ENCODE measurements around the gene LRIG3. TPM values are rescaled to one million over a fixed set of nuclear protein-coding genes. Genes with fewer than 3 reads are reported as not detected.
A peak's percentile ranks its signal among the peaks of the same experiment; 100 is the strongest.

Gene LRIG3
- total and polyA plus RNA-seq, 8 donors: 26.8 to 61.1 (median 40.6) TPM

- TF ChIP-seq CTCF (IDR thresholded peaks at IDR 0.05): no peak
- DNase-seq (peak in 1 of 4 donors; percentile 32), ATAC-seq (no peak)
- H3K36me3 ChIP-seq: peaks cover 0 to 37% of the 10 kb centered on the region in 2 donors
- H3K27ac ChIP-seq: peak overlapping the region in 1 of 2 donors; percentile 4
- H3K4me3 ChIP-seq: no peak overlapping the region
- intact Hi-C loops (cut with DNase I): no loop called here
- H3K27me3 ChIP-seq: no peaks in the 10 kb centered on the region
- H3K9me3 ChIP-seq: no peaks in the 10 kb centered on the region
- no peaks in the 10 kb centered on the region for H3K4me1 ChIP-seq
Measured at GRCh38 chr12:58887068-58887467, 33.2 kb downstream of the LRIG3 start.

- no peak for ATAC-seq
- Histone ChIP-seq H3K36me3 (peaks cover 0 to 37% of the 10 kb centered on the region in 2 donors), H3K27ac (no peak overlapping the region), H3K27me3 (no peaks in the 10 kb centered on the region), H3K4me1 (no peaks in the 10 kb centered on the region), H3K4me3 (no peak overlapping the region), H3K9me3 (no peaks in the 10 kb centered on the region)
- no peak for TF ChIP-seq CTCF (IDR thresholded peaks at IDR 0.05)
- no peak for DNase-seq
- intact Hi-C loops (cut with DNase I): no loop called here
Measured at GRCh38 chr12:58886474-58886873, 33.8 kb downstream of the LRIG3 start.

GRCh38 chr12:58884916-58885315 is 35.4 kb downstream of the LRIG3 start:
- Histone ChIP-seq H3K36me3 (peaks cover 0 to 43% of the 10 kb centered on the region in 2 donors), H3K27me3 (no peaks in the 10 kb centered on the region), H3K9me3 (no peaks in the 10 kb centered on the region), H3K27ac (no peak overlapping the region), H3K4me3 (no peak overlapping the region), H3K4me1 (no peaks in the 10 kb centered on the region)
- DNase-seq (no peak), ATAC-seq (no peak)
- TF ChIP-seq CTCF (IDR thresholded peaks at IDR 0.05): no peak
- intact Hi-C loops (cut with DNase I): no loop called here

- Histone ChIP-seq H3K36me3 (peaks cover 0 to 45% of the 10 kb centered on the region in 2 donors), H3K4me1 (no peaks in the 10 kb centered on the region), H3K9me3 (no peaks in the 10 kb centered on the region), H3K4me3 (no peak overlapping the region), H3K27ac (no peak overlapping the region), H3K27me3 (no peaks in the 10 kb centered on the region)
- no peak for DNase-seq
- no peak for ATAC-seq
- no peak for TF ChIP-seq CTCF (IDR thresholded peaks at IDR 0.05)
- intact Hi-C loops (cut with DNase I): no loop called here
Measured at GRCh38 chr12:58883576-58884334, 36.5 kb downstream of the LRIG3 start.

GRCh38 chr12:58882826-58883225 is 37.5 kb downstream of the LRIG3 start:
- H3K9me3 ChIP-seq: no peaks in the 10 kb centered on the region
- H3K27ac ChIP-seq: no peak overlapping the region
- H3K27me3 ChIP-seq: no peaks in the 10 kb centered on the region
- peaks cover 0 to 50% of the 10 kb centered on the region in 2 donors for H3K36me3 ChIP-seq
- no peak for TF ChIP-seq CTCF (IDR thresholded peaks at IDR 0.05)
- intact Hi-C loops (cut with DNase I): no loop called here
- no peaks in the 10 kb centered on the region for H3K4me1 ChIP-seq
- ATAC-seq (no peak), DNase-seq (no peak)
- no peak overlapping the region for H3K4me3 ChIP-seq
